Psoas muscle (tissue), 8 donors: Measurements from ENCODE around the gene SPECC1. TPM values are rescaled to one million over a fixed set of nuclear protein-coding genes. Genes with fewer than 3 reads are reported as not detected.
"Not testable (repeated sequence)": the region's sequence is repeated elsewhere in the genome, so short reads cannot be mapped to it uniquely, and the experiment has no call there.

Source experiments
- ATAC-seq, 4 donors: fragments of 200-7000 bp; cut with Tn5 transposase; one replicate each; pipeline ENCODE4 v1.9.1; 2020; ENCODE audit warnings: moderate library complexity in 3 of 4, mild to moderate bottlenecking in 2 of 4
- DNase-seq, 2 donors: peaks; one replicate each; pipeline ENCODE4 v3.0.0-alpha.2; 2020
- H3K27ac ChIP-seq: fragments of 200-600 bp; one replicate; pipeline ENCODE4 v1.8.0; 2022
- H3K27me3 ChIP-seq, 3 donors: fragments of 200-600 bp in 1 of 3; one replicate each; pipeline versions ENCODE4 v1.6.1 to v1.8.0; 2013 to 2022; ENCODE audit warnings: low read length in 2 of 3, mild to moderate bottlenecking in 2 of 3, moderate library complexity in 1 of 3; ENCODE audit not compliant: insufficient read depth in 3 of 3
- H3K36me3 ChIP-seq, 2 donors: fragments of 200-600 bp in 1 of 2; one replicate each; pipeline versions ENCODE4 v1.6.1 to v1.8.0; 2013 to 2022; ENCODE audit warnings: low read depth in 1 of 2, mild to moderate bottlenecking in 1 of 2, moderate library complexity in 1 of 2; ENCODE audit not compliant: insufficient read depth in 1 of 2
- H3K4me1 ChIP-seq: fragments of 200-600 bp; one replicate; pipeline ENCODE4 v1.8.0; 2022
- H3K4me3 ChIP-seq: fragments of 200-600 bp; one replicate; pipeline ENCODE4 v1.8.0; 2022; ENCODE audit warnings: mild to moderate bottlenecking
- H3K9me3 ChIP-seq: fragments of 200-600 bp; one replicate; pipeline ENCODE4 v1.8.0; 2022
- CTCF ChIP-seq: fragments of 200-600 bp; IDR thresholded peaks from one replicate; pipeline ENCODE4 v1.8.0; 2022; ENCODE audit warnings: antibody characterized with exemption
- WGBS, 3 donors: extraction: QIAGEN DNeasy Blood & Tissue Kit; methylation state at CpG; one replicate each; pipeline versions ENCODE4 v1.1.6 to v1.1.7; 2013; 5-methylcytosine and 5-hydroxymethylcytosine counted together
- intact Hi-C, 2 donors: fragments of 100-400 bp; cut with DNase I; formaldehyde crosslinking; loops; one replicate each; pipeline versions ENCODE4 v1.11.0 to v1.14.2; 2022
- polyA plus RNA-seq, 3 donors: library from polyadenylated mRNA; stranded (reverse); fragments of 200-250 nt; gene quantifications; one replicate each; pipeline ENCODE4 v1.2.3, GENCODE V29; 2013
- total RNA-seq, 4 donors: library from RNA; stranded (reverse); fragmentation: NEBNext Ultra II Directional in 2 of 4; extraction: Animal tissue kit (Norgen Biotek cat#: 25700) in 2 of 4; gene quantifications; one replicate each; pipeline versions ENCODE4 v1.2.1 to v1.2.4, GENCODE V29; 2021 to 2023
- donor health status: healthy with polysubstance abuse.
- donor health status: DM: no; HTN: no; CAD: no; lungs with moderate emphysema.
- donor health status: Bipolar disorder and iron deficiency.
- donor health status: healthy.
- donor health status: DM: yes; HTN: yes; CAD: no.
- donor health status: DM: no; HTN: no; CAD: no.
- donor health status: DM: no; HTN: no; CAD: no.
- donor health status: DM: yes; HTN: yes; CAD: no.

Gene SPECC1
- total and polyA plus RNA-seq, 7 donors: 2.0 to 11.3 (median 4.7) TPM

DNA sequence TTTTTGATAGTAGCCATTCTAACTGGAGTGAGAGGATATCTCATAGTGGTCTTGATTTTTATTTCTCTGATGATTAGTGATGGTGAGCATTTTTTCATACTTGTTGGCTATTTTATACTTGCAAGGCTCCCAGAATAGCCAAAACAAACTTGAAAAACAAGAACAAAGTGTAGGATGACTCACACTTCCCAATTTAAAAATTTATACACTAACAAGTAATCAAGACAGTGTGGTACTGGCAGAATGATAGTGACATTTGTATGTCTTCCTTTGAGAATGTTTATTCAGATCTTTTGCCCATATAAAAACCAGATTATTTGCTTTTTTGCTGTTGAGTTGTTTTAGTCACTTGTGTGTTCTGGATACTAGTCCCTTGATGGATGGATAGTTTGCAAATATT, 17.8 kb downstream of the SPECC1 start:
- Histone ChIP-seq H3K4me1 (no peaks in the 10 kb centered on the region), H3K9me3 (no peaks in the 10 kb centered on the region), H3K27me3 (no peaks in the 10 kb centered on the region), H3K27ac (no peak overlapping the region), H3K36me3 (no peaks in the 10 kb centered on the region), H3K4me3 (no peak overlapping the region)
- ATAC-seq (no peak), DNase-seq (no peak)
- TF ChIP-seq CTCF: no peak
- intact Hi-C loops: no loop called here

GRCh38 chr17:20028443-20028842, 19.3 kb downstream of the SPECC1 start:
- H3K27me3 ChIP-seq: no peaks in the 10 kb centered on the region
- H3K36me3 ChIP-seq: no peaks in the 10 kb centered on the region
- H3K4me3 ChIP-seq: no peak overlapping the region
- DNase-seq: no peak
- TF ChIP-seq CTCF: no peak
- no peaks in the 10 kb centered on the region for H3K9me3 ChIP-seq
- intact Hi-C loops: no loop called here
- no peak overlapping the region for H3K27ac ChIP-seq
- WGBS, 3 donors: 87 to 90% (median 88%) methylated on average over 3 of the region's 3 CpGs
- no peaks in the 10 kb centered on the region for H3K4me1 ChIP-seq
- ATAC-seq: no peak

DNA sequence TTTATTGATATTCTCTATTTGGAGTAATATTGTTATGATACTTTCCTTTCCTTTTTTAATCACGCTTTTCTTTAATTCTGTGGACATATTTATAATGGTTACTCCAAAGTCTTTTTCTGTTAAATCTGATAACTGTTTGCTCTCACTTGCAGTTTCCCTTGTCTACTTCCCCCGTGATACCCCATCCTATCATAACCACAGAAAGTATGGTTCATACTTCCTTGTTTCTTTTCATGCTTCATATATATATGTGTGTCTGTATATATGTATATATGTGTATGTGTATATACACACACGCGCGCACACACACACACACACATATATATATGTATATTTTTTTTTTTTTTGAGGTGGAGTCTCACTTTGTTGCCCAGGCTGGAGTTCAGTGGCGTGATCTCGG, 23.5 kb downstream of the SPECC1 start:
- Histone ChIP-seq H3K9me3 (no peaks in the 10 kb centered on the region), H3K27ac (no peak overlapping the region), H3K4me1 (no peaks in the 10 kb centered on the region), H3K36me3 (no peaks in the 10 kb centered on the region), H3K27me3 (no peaks in the 10 kb centered on the region), H3K4me3 (no peak overlapping the region)
- no peak for DNase-seq
- no peak for ATAC-seq
- intact Hi-C loops: no loop called here
- 90 to 94% (median 91%) methylated on average over 7 of the region's 7 CpGs for WGBS, 3 donors
- TF ChIP-seq CTCF: no peak

DNA sequence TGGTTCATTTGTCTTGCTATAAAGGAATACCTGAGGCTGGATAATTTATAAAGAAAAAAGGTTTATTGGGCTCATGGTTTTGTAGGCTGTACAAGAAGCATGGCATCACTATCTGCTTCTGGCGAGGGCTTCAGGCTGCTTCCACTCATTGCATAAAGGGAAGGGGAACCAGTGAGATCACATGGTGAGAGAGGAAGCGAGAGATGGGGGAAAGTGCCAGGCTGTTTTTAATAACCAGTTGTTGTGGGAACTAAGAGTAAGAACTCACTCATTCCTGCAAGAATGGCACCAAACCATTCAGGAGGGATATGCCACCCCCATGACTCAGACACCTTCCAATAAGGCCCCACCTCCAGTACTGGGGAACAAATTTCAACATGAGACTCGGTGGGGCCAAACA, 24.3 kb downstream of the SPECC1 start:
- Histone ChIP-seq H3K36me3 (no peaks in the 10 kb centered on the region), H3K9me3 (no peaks in the 10 kb centered on the region), H3K4me3 (no peak overlapping the region), H3K27ac (no peak overlapping the region), H3K4me1 (no peaks in the 10 kb centered on the region), H3K27me3 (no peaks in the 10 kb centered on the region)
- intact Hi-C loops: no loop called here
- no peak for ATAC-seq
- DNase-seq: no peak
- WGBS, 3 donors: 78 to 81% (median 78%) methylated on average over 3 of the region's 3 CpGs
- no peak for TF ChIP-seq CTCF

DNA sequence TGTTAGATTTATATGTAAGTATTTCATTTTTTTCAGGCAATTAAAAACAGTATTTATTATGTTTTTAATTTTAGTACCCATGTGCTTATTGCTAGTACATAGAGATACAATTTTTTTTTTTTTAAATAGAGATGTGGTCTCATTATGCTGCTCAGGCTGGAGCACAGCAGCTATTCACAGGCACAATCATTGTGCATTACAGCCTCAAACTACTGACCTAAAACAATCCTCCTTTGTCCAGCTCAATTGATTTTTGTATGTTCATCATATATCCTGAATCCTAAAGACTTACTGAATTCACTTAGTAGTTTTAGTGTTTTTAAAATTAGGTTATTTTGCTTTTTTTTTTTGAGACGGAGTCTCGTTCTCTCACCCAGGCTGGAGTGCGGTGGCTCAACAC, 26.3 kb downstream of the SPECC1 start:
- H3K27me3 ChIP-seq: no peaks in the 10 kb centered on the region
- no peak overlapping the region for H3K4me3 ChIP-seq
- ATAC-seq: no peak
- no peaks in the 10 kb centered on the region for H3K9me3 ChIP-seq
- H3K4me1 ChIP-seq: no peaks in the 10 kb centered on the region
- TF ChIP-seq CTCF: no peak
- H3K36me3 ChIP-seq: no peaks in the 10 kb centered on the region
- intact Hi-C loops: no loop called here
- DNase-seq: no peak
- WGBS, 3 donors: 94 to 98% (median 96%) methylated on average over 3 of the region's 3 CpGs
- no peak overlapping the region for H3K27ac ChIP-seq

GRCh38 chr17:20037286-20037685, 28.1 kb downstream of the SPECC1 start:
- H3K27ac ChIP-seq, H3K36me3 ChIP-seq, H3K4me1 ChIP-seq, intact Hi-C loops, ATAC-seq, DNase-seq, H3K4me3 ChIP-seq, H3K9me3 ChIP-seq, H3K27me3 ChIP-seq: not testable (repeated sequence)
- WGBS, 3 donors: 65 to 82% (median 80%) methylated on average over 1 of the region's 1 CpG
